Keratinocyte (primary cell): Measurements from ENCODE around the gene GRAMD4. TPM values are rescaled to one million over a fixed set of nuclear protein-coding genes. Genes with fewer than 3 reads are reported as not detected.

Source experiments
- DNase-seq: peaks from one replicate; pipeline ENCODE4 v3.0.0-alpha.2; 2011; ENCODE audit warnings: low read depth, missing footprints, low spot score
- FAIRE-seq: peaks from 2 replicates; lab custom pipeline; 2011; peaks lifted over from hg19 to GRCh38; lab: Jason Lieb, UNC
- H2AFZ ChIP-seq: 2 replicates; pipeline ENCODE4 v1.6.0; 2012; ENCODE audit warnings: low read length, control low read depth, inconsistent platforms; ENCODE audit not compliant: control insufficient read depth
- H3K27ac ChIP-seq: 2 replicates; pipeline ENCODE4 v1.5.1; 2011; ENCODE audit warnings: low read length; ENCODE audit not compliant: control insufficient read depth, insufficient read depth
- H3K27me3 ChIP-seq: 3 replicates; pipeline ENCODE4 v1.6.0; 2011; ENCODE audit warnings: low read length; ENCODE audit not compliant: control insufficient read depth, insufficient read depth; ENCODE audit errors: extremely low read depth
- H3K36me3 ChIP-seq, 2 experiments: 2 replicates in 1 of 2; 3 replicates in 1 of 2; pipeline ENCODE4 v1.5.1; 2011; ENCODE audit warnings: low read length in 2 of 2, mild to moderate bottlenecking in 1 of 2; ENCODE audit not compliant: control insufficient read depth in 2 of 2, insufficient read depth in 2 of 2; ENCODE audit errors: extremely low read depth in 1 of 2
- H3K4me1 ChIP-seq: 3 replicates; pipeline ENCODE4 v1.5.1; 2011; ENCODE audit warnings: low read length; ENCODE audit not compliant: control insufficient read depth, insufficient read depth; ENCODE audit errors: extremely low read depth
- H3K4me2 ChIP-seq: 3 replicates; pipeline ENCODE4 v1.6.0; 2011; ENCODE audit warnings: low read depth, low read length; ENCODE audit not compliant: control insufficient read depth, insufficient read depth; ENCODE audit errors: extremely low read depth
- H3K4me3 ChIP-seq, 3 experiments: fragments of 200-600 bp in 1 of 3; sonication (generic) in 1 of 3; 2 replicates in 2 of 3; 3 replicates in 1 of 3; pipeline ENCODE4 v1.5.1; 2011 to 2016; ENCODE audit warnings: low read length in 3 of 3, mild to moderate bottlenecking in 3 of 3, control low read depth in 2 of 3, inconsistent platforms in 1 of 3, low read depth in 1 of 3, mixed read lengths in 1 of 3, mixed run types in 1 of 3, moderate library complexity in 1 of 3; ENCODE audit not compliant: control insufficient read depth in 2 of 3, insufficient read depth in 2 of 3; ENCODE audit errors: extremely low read depth in 1 of 3
- H3K79me2 ChIP-seq: 2 replicates; pipeline ENCODE4 v1.6.0; 2012; ENCODE audit warnings: low read length; ENCODE audit not compliant: control insufficient read depth, insufficient read depth
- H3K9ac ChIP-seq: 3 replicates; pipeline ENCODE4 v1.6.0; 2011; ENCODE audit warnings: low read length; ENCODE audit not compliant: control insufficient read depth, insufficient read depth; ENCODE audit errors: extremely low read depth
- H3K9me1 ChIP-seq: 3 replicates; pipeline ENCODE4 v1.6.0; 2011; ENCODE audit warnings: low read length; ENCODE audit not compliant: control insufficient read depth, insufficient read depth; ENCODE audit errors: extremely low read depth
- H3K9me3 ChIP-seq: 2 replicates; pipeline ENCODE4 v1.5.1; 2012; ENCODE audit warnings: low read depth, low read length; ENCODE audit not compliant: control insufficient read depth
- H4K20me1 ChIP-seq: 3 replicates; pipeline ENCODE4 v1.6.0; 2011; ENCODE audit warnings: low read length; ENCODE audit not compliant: control insufficient read depth, insufficient read depth; ENCODE audit errors: extremely low read depth
- EZH2 ChIP-seq: IDR thresholded peaks from one replicate; pipeline ENCODE4 v1.6.1; 2012; ENCODE audit warnings: inconsistent platforms, mild to moderate bottlenecking, low read length, moderate library complexity
- dilution Hi-C: fragments of 300-500 bp; cut with MboI; formaldehyde crosslinking; loops from one replicate; pipeline ENCODE4 v1.7.0; 2020; ENCODE audit warnings: low sequenced_read_pairs; ENCODE audit not compliant: extremely low pct_ligation_motif_present
- polyA plus RNA-seq, 5 experiments: library from polyadenylated mRNA; depleted of rRNA in 3 of 5; stranded (reverse) in 3 of 5; stranded (forward) in 1 of 5; unstranded in 1 of 5; fragments of >200 nt; gene quantifications; 1 replicate in 1 of 5; 2 replicates in 3 of 5; 3 replicates in 1 of 5; pipeline versions ENCODE4 v1.2.1 to v1.2.3, GENCODE V29; 2011 to 2012; ENCODE audit warnings: missing spikeins in 2 of 5, low read depth in 1 of 5, low replicate concordance in 1 of 5
- TF ChIP-seq, protein P1 (sequence below), 3 experiments: IDR thresholded peaks in 1 of 3; conservative IDR thresholded peaks in 1 of 3; optimal IDR thresholded peaks in 1 of 3; 2 replicates in 2 of 3; 3 replicates in 1 of 3; pipeline versions ENCODE3 to v1.5.1; 2011; ENCODE audit warnings: low read length in 3 of 3, mild to moderate bottlenecking in 3 of 3, moderate library complexity in 2 of 3, control low read depth in 1 of 3, inconsistent platforms in 1 of 3; ENCODE audit not compliant: insufficient read depth in 2 of 3; ENCODE audit errors: extremely low read depth in 1 of 3

Gene GRAMD4
- polyA plus RNA-seq, 1 donor (not counting 4 experiments of a cell fraction or from before 2014, with no cell fraction given) = 17.3 TPM

GRCh38 chr22:46609175-46609690 is 11.0 kb upstream of the GRAMD4 start:
- H4K20me1 ChIP-seq = no peaks in the 10 kb centered on the region
- H3K4me3 ChIP-seq = no peak overlapping the region
- peaks cover 3% of the 10 kb centered on the region for H3K4me1 ChIP-seq
- H3K79me2 ChIP-seq = peaks cover 1% of the 10 kb centered on the region
- dilution Hi-C loops = no loop called here
- FAIRE-seq = no peak
- no peak for TF ChIP-seq EZH2
- TF ChIP-seq, protein P1, sequence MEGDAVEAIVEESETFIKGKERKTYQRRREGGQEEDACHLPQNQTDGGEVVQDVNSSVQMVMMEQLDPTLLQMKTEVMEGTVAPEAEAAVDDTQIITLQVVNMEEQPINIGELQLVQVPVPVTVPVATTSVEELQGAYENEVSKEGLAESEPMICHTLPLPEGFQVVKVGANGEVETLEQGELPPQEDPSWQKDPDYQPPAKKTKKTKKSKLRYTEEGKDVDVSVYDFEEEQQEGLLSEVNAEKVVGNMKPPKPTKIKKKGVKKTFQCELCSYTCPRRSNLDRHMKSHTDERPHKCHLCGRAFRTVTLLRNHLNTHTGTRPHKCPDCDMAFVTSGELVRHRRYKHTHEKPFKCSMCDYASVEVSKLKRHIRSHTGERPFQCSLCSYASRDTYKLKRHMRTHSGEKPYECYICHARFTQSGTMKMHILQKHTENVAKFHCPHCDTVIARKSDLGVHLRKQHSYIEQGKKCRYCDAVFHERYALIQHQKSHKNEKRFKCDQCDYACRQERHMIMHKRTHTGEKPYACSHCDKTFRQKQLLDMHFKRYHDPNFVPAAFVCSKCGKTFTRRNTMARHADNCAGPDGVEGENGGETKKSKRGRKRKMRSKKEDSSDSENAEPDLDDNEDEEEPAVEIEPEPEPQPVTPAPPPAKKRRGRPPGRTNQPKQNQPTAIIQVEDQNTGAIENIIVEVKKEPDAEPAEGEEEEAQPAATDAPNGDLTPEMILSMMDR (optimal IDR thresholded peaks at IDR 0.05 in 1 of 3, IDR thresholded peaks at IDR 0.05 in 1 of 3, conservative IDR thresholded peaks at IDR 0.05 in 1 of 3; ENCODE audit: extremely low read depth in 1 of 3, insufficient read depth in 2 of 3, low read length in 3 of 3) = no peak
- no peaks in the 10 kb centered on the region for H3K9me3 ChIP-seq
- H2AFZ ChIP-seq = no peak overlapping the region
- DNase-seq = no peak
- H3K27ac ChIP-seq = no peak overlapping the region
- no peak overlapping the region for H3K9ac ChIP-seq
- no peaks in the 10 kb centered on the region for H3K36me3 ChIP-seq
- H3K27me3 ChIP-seq = no peaks in the 10 kb centered on the region
- no peak overlapping the region for H3K4me2 ChIP-seq
- no peaks in the 10 kb centered on the region for H3K9me1 ChIP-seq

DNA sequence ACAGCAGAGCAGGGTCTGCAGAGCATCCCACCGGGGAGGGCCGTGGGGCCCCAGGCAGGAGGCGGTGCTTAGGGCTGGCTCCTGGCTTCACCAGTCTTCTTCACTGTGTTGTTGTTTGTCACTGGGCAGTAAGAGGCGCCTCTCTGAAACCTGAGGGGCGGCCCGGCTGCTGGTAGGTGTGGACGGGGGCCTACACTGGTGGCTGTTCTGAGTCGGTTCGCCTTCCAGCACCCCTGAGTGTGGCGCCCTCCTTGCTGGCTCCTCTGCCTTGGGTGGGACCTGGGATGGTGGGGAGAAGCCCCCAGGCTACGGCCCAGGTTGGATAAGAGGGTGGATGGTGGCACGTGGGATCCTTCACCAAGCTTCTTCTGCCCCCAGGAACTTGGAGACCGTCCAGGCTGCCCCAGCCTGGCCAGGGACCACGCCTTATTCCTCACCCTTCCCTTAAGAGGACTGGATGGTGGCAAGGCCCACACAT is 10.4 kb upstream of the GRAMD4 start:
- no peak overlapping the region for H3K9ac ChIP-seq
- DNase-seq (no peak), FAIRE-seq (no peak)
- no peaks in the 10 kb centered on the region for H3K36me3 ChIP-seq
- no peaks in the 10 kb centered on the region for H3K9me1 ChIP-seq
- H3K27ac ChIP-seq = no peak overlapping the region
- no peaks in the 10 kb centered on the region for H4K20me1 ChIP-seq
- peaks cover 3% of the 10 kb centered on the region for H3K4me1 ChIP-seq
- H3K27me3 ChIP-seq = no peaks in the 10 kb centered on the region
- TF ChIP-seq, protein P1 (optimal IDR thresholded peaks at IDR 0.05 in 1 of 3, IDR thresholded peaks at IDR 0.05 in 1 of 3, conservative IDR thresholded peaks at IDR 0.05 in 1 of 3; ENCODE audit: extremely low read depth in 1 of 3, insufficient read depth in 2 of 3, low read length in 3 of 3) = no peak
- TF ChIP-seq EZH2 = no peak
- no peak overlapping the region for H3K4me2 ChIP-seq
- dilution Hi-C loops = no loop called here
- no peaks in the 10 kb centered on the region for H3K9me3 ChIP-seq
- H3K79me2 ChIP-seq = peaks cover 1% of the 10 kb centered on the region
- no peak overlapping the region for H2AFZ ChIP-seq
- no peak overlapping the region for H3K4me3 ChIP-seq
